ENCODE results near the gene CDCP2. TPM values are rescaled to one million over a fixed set of nuclear protein-coding genes. Genes with fewer than 3 reads are reported as not detected.

Gene CDCP2
- total RNA-seq: under 0.01 and 0.43 TPM in 2 replicates

GRCh38 chr1:54152696-54153095, at the start of gene CDCP2:
CDCP2 (minus strand) TSS chr1:54153000; CDS start chr1:54152922, 78 bp downstream.

GRCh38 chr1:54199765-54200518, 47.1 kb upstream of the CDCP2 start, which contains the start of the genes CYB5RL and MRPL37:
CYB5RL (minus strand) TSS chr1:54200030; CDS start chr1:54195616, 4,414 bp downstream.
MRPL37 (plus strand) TSS chr1:54200167; CDS start chr1:54200244, 77 bp downstream.

Other genes with a start within 250 kb of the CDCP2 start
- gene IFT25, start 207.3 kb downstream of the CDCP2 start, total RNA-seq: 15.1 and 18.0 TPM in 2 replicates
- 17.2 and 23.8 TPM in 2 replicates for gene LRRC42, start 206.7 kb downstream of the CDCP2 start, total RNA-seq
- gene LDLRAD1, start 134.8 kb downstream of the CDCP2 start, total RNA-seq: not detected in 2 replicates
- gene TMEM59, start 99.8 kb downstream of the CDCP2 start, total RNA-seq: 377 and 481 TPM in 2 replicates
- 2.3 and 2.8 TPM in 2 replicates for gene TCEANC2, start 99.4 kb downstream of the CDCP2 start, total RNA-seq
- gene CYB5RL, start 47.0 kb upstream of the CDCP2 start, total RNA-seq: 3.9 and 5.3 TPM in 2 replicates
- gene MRPL37, start 47.2 kb upstream of the CDCP2 start, total RNA-seq: 39.1 and 45.1 TPM in 2 replicates

All from dermis lymphatic vessel endothelial cell (primary cell).